HL-60 (cell line): Measurements from ENCODE around the gene PHLPP1.
A peak's percentile ranks its signal among the peaks of the same experiment; 100 is the strongest.

ENCODE experiments used
- DNase-seq, 2 experiments: peaks; one replicate each; pipeline ENCODE4 v3.0.0-alpha.2; 2010 to 2020; ENCODE audit warnings: low read depth in 1 of 2, low spot score in 1 of 2
- H3K27ac ChIP-seq: fragments of 250-450 bp; sonication (Bioruptor Pico); replicated peaks from 2 replicates; pipeline ENCODE4 v1.5.1; 2020; ENCODE audit warnings: mild to moderate bottlenecking, moderate library complexity
- H3K27me3 ChIP-seq: fragments of 250-450 bp; sonication (Bioruptor Pico); 2 replicates; pipeline ENCODE4 v1.5.1; 2021; ENCODE audit warnings: mild to moderate bottlenecking, moderate library complexity; ENCODE audit not compliant: insufficient read depth, poor library complexity, severe bottlenecking
- H3K4me3 ChIP-seq: replicated peaks from 2 replicates; pipeline ENCODE4 v1.5.1; 2011; ENCODE audit warnings: mild to moderate bottlenecking, control low read depth, low read length; ENCODE audit not compliant: insufficient read depth
- GABPA ChIP-seq: IDR thresholded peaks from 2 replicates; pipeline ENCODE4 v1.6.1; 2012; ENCODE audit warnings: low read depth
- POLR2AphosphoS5 ChIP-seq: IDR thresholded peaks from 2 replicates; pipeline ENCODE4 v1.6.1; 2012; ENCODE audit warnings: low read depth
- SPI1 ChIP-seq: IDR thresholded peaks from 2 replicates; pipeline ENCODE4 v1.6.1; 2012; ENCODE audit warnings: low read depth, mild to moderate bottlenecking, borderline replicate concordance
- TF ChIP-seq, protein P1 (sequence below): IDR thresholded peaks from one replicate; pipeline ENCODE4 v1.5.1; 2011; ENCODE audit warnings: low read length, control low read depth, inconsistent platforms; ENCODE audit not compliant: insufficient read depth
- TF ChIP-seq, protein P2 (sequence below): IDR thresholded peaks from 2 replicates; pipeline ENCODE4 v1.6.1; 2012; ENCODE audit warnings: low read depth; ENCODE audit not compliant: insufficient replicate concordance

PHLPP1 gene

DNA sequence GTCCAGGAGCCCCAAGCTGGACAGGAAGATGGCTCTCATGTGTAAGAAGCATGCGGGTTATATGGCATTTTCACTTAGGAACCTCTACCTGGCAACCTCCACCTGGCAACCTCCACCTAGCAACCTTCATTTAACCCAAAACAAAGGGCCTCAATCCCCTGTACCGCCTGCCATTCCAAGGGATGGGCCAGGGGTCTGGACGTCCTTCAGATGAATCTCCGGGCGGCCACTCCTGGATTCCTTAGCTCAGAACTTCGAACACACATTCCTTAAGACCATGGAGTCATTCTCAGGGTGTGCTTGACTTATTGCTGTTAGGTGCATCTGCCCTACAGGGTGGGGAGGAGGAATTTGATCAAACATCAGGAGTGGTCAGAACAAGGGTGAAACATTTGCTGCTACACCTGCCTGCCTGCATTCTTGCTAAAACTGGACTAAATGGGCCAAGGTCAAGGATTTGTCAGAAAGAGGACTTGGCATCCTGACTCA lies 277.6 kb downstream of the PHLPP1 start:
- TF ChIP-seq POLR2AphosphoS5, result no peak
- TF ChIP-seq, protein P1, sequence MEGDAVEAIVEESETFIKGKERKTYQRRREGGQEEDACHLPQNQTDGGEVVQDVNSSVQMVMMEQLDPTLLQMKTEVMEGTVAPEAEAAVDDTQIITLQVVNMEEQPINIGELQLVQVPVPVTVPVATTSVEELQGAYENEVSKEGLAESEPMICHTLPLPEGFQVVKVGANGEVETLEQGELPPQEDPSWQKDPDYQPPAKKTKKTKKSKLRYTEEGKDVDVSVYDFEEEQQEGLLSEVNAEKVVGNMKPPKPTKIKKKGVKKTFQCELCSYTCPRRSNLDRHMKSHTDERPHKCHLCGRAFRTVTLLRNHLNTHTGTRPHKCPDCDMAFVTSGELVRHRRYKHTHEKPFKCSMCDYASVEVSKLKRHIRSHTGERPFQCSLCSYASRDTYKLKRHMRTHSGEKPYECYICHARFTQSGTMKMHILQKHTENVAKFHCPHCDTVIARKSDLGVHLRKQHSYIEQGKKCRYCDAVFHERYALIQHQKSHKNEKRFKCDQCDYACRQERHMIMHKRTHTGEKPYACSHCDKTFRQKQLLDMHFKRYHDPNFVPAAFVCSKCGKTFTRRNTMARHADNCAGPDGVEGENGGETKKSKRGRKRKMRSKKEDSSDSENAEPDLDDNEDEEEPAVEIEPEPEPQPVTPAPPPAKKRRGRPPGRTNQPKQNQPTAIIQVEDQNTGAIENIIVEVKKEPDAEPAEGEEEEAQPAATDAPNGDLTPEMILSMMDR, result no peak
- no peaks in the 10 kb centered on the region for H3K27me3 ChIP-seq

DNA sequence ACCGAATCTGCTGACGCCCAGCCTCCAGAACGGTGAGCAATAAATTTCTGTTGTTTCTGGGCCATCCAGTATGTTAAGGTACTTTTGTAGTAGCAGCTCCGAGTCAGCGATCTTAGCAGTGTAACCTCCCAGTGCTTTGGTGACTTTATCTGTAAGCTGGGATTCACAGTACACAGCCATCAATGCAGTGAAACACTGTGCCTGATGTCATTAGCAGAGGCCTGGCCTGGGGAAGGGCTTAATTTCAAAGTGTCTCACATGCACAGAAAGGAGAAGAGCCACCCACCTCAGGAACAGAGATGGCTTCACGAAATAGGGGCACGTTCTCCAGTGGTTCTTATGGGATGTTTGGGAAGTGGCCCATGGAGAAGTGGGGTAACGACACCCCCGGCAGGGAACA lies 281.2 kb downstream of the PHLPP1 start:
- Histone ChIP-seq H3K4me3 (no peak overlapping the region), H3K27me3 (no peaks in the 10 kb centered on the region), H3K27ac (no peak overlapping the region)
- DNase-seq, result peak in 1 of 2 experiments; percentile 28
- TF ChIP-seq SPI1 (no peak), POLR2AphosphoS5 (no peak), GABPA (no peak)
- TF ChIP-seq, protein P2, sequence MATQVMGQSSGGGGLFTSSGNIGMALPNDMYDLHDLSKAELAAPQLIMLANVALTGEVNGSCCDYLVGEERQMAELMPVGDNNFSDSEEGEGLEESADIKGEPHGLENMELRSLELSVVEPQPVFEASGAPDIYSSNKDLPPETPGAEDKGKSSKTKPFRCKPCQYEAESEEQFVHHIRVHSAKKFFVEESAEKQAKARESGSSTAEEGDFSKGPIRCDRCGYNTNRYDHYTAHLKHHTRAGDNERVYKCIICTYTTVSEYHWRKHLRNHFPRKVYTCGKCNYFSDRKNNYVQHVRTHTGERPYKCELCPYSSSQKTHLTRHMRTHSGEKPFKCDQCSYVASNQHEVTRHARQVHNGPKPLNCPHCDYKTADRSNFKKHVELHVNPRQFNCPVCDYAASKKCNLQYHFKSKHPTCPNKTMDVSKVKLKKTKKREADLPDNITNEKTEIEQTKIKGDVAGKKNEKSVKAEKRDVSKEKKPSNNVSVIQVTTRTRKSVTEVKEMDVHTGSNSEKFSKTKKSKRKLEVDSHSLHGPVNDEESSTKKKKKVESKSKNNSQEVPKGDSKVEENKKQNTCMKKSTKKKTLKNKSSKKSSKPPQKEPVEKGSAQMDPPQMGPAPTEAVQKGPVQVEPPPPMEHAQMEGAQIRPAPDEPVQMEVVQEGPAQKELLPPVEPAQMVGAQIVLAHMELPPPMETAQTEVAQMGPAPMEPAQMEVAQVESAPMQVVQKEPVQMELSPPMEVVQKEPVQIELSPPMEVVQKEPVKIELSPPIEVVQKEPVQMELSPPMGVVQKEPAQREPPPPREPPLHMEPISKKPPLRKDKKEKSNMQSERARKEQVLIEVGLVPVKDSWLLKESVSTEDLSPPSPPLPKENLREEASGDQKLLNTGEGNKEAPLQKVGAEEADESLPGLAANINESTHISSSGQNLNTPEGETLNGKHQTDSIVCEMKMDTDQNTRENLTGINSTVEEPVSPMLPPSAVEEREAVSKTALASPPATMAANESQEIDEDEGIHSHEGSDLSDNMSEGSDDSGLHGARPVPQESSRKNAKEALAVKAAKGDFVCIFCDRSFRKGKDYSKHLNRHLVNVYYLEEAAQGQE, result no peak
- TF ChIP-seq, protein P1, result no peak

More for the DNA sequence above, 277.6 kb downstream of the PHLPP1 start:
- Histone ChIP-seq H3K27ac (no peak overlapping the region), H3K4me3 (no peak overlapping the region)
- no peak for DNase-seq

DNA sequence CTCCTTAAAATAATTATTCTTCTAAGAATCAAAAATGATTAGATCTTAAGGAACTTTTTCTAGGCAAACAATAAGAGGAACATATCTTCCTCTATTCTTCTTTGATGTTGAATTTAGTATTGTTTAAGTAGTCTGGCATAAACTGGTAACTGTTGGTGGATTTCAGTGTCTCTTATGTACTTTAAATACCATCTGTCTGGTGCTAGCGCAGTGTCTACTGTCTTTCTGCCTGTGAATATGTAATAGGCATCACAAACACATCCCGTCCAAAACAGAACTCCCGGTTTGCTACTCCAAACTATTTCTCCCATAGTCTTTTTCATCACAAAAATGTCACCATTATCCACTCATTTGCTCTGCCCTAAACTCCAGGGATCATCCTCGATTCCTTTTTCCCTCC lies 281.7 kb downstream of the PHLPP1 start:
- H3K4me3 ChIP-seq, result no peak overlapping the region
- H3K27ac ChIP-seq, result no peak overlapping the region
- TF ChIP-seq GABPA (no peak), POLR2AphosphoS5 (no peak), SPI1 (no peak)
- TF ChIP-seq, protein P1, result no peak
- TF ChIP-seq, protein P2, result no peak
- no peak for DNase-seq
- H3K27me3 ChIP-seq, result no peaks in the 10 kb centered on the region

DNA sequence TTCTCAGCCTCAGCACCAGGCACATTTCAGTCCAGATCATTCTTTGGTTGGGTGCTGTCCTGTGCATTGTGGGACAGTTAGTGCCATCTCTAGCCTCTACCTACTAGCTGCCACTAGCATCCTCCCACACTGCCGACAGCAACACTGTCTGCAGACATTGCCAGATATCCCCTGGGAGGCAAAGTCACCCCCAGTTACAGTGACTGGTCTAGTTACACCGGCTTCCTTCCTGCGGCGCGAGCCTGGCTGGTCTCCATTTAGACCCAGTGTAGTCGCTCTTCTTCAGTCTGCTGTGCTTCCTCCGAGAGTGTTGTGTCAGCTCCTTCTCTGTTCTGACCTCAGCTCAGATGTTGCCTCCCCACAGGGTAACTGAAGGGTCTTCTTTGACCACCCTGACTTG lies 283.1 kb downstream of the PHLPP1 start:
- Histone ChIP-seq H3K27me3 (no peaks in the 10 kb centered on the region), H3K4me3 (no peak overlapping the region), H3K27ac (no peak overlapping the region)
- no peak for DNase-seq
- TF ChIP-seq, protein P1, result no peak
- TF ChIP-seq POLR2AphosphoS5 (no peak), GABPA (no peak), SPI1 (no peak)
- TF ChIP-seq, protein P2, result no peak
